Measurements from ENCODE around the gene PANX1.

DNA sequence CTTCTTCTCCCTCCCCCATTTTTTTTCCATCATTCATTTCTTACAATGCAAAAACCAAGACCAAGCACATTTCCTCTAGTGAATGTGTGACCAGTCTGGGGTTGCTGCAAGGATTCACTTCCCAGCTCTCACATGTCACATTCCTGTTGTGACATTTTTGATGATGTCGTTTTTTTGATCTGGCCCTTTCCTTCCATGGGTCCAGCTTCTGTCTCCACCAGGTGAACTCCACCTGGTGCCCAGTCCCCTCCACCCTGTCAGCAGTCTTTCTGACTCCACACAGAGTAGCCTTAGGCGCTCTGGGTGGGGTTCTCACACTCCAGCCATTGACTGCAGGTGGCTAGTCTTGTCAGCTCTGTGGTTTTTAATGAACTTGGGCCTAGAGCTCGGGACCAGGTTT is 15.6 kb downstream of the PANX1 start:
- TF ChIP-seq, protein P1, sequence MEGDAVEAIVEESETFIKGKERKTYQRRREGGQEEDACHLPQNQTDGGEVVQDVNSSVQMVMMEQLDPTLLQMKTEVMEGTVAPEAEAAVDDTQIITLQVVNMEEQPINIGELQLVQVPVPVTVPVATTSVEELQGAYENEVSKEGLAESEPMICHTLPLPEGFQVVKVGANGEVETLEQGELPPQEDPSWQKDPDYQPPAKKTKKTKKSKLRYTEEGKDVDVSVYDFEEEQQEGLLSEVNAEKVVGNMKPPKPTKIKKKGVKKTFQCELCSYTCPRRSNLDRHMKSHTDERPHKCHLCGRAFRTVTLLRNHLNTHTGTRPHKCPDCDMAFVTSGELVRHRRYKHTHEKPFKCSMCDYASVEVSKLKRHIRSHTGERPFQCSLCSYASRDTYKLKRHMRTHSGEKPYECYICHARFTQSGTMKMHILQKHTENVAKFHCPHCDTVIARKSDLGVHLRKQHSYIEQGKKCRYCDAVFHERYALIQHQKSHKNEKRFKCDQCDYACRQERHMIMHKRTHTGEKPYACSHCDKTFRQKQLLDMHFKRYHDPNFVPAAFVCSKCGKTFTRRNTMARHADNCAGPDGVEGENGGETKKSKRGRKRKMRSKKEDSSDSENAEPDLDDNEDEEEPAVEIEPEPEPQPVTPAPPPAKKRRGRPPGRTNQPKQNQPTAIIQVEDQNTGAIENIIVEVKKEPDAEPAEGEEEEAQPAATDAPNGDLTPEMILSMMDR (IDR thresholded peaks at IDR 0.05) = no peak
- TF ChIP-seq EP300 (IDR thresholded peaks at IDR 0.05) = no peak
